GM19025 (cell line): ENCODE results near the gene MAB21L1.

Source experiments
- ATAC-seq: cut with Tn5 transposase; IDR thresholded peaks from one replicate; pipeline ENCODE4 v1.9.1; 2021; ENCODE audit warnings: mild to moderate bottlenecking, low read depth, moderate library complexity; ENCODE audit not compliant: unreplicated experiment

Gene MAB21L1

GRCh38 chr13:35480346-35480745, 3.9 kb upstream of the MAB21L1 start:
- ATAC-seq: no peak

DNA sequence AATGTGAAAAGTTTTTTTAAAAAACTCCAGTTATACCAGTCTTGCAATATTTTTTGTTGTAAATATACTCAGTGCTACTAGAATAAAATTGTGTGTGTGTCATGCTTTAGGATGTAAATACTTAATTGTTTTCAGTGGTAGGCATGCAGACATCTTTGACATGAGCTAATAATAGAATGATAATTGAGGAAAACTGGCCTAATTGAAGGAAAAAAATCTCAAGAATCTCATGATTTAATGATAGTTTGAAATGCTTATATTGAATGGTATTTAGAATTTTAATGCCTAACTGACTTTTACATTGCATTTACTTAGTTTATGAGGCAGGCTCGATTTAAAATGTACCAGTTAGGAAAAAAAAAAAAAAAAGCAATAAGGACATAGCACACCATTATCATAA, 3.2 kb upstream of the MAB21L1 start:
- no peak for ATAC-seq

GRCh38 chr13:35479038-35479492, 2.6 kb upstream of the MAB21L1 start:
- ATAC-seq: no peak

- no peak for ATAC-seq
Observed at GRCh38 chr13:35478271-35479037, 2.0 kb upstream of the MAB21L1 start.

- ATAC-seq: no peak
Observed at GRCh38 chr13:35477386-35477946, 977 bp upstream of the MAB21L1 start.

GRCh38 chr13:35475212-35475959, 1.1 kb downstream of the MAB21L1 start:
- no peak for ATAC-seq

DNA sequence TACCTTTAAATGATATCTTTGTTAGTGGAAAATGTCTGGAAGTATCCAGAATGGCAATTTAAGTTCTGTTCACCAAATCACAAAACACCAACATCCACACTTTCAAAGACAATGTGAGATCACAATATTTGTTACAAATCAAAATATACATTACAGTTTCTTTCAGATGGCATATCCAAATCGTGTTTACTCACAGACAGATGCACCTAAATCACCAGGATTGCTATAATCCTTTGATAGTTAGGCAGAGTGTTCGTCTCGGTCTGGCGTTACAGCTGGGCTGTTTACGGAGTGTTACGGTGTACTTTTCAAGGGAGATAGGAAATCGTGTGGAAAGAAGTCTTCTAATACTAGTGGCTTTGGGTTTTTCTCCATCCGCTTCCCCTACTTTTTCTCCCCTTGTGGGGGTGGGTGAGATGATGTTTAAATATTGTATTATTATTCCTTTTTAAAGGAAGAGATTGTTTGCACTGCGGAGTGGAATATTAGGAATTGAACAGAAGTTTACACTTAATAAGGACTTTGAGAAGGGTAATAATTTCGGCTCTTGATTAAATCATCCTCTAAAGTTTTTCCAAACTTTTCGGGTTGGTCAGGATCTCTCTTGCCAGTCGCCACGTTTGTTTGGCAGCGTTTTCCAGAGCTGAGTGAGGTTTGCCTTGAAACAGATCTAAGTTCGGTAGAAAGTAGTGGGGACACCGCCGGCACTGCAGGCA, 1.8 kb downstream of the MAB21L1 start:
- no peak for ATAC-seq

GRCh38 chr13:35473802-35474201, 2.7 kb downstream of the MAB21L1 start:
- no peak for ATAC-seq

DNA sequence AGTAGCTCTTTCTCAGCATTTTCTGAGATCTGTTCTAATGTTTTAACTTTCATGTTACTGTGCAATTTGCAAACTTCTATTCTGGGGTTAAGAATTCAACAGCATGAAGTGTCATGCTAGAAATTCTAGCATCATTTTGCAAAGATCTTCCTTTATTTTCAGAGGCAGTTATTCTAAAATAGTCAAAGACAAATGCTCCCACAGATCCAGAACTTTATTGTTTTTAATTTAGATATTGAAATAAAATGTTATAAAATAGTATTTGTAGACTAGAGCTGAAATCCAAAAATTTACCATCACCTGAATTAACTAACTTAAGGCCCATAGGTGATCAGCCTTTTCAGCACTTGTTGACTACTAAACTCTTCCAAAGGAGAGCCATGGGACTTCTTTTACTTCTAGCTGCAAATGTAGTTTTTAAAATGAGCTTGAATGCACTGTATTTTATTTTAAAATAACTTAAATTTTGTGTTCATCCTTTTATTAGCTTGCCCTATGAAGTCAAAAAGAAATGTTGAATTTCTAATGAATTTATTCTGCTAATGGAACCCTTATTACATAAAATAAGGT, 3.2 kb downstream of the MAB21L1 start:
- no peak for ATAC-seq

GRCh38 chr13:35472323-35472881, 4.1 kb downstream of the MAB21L1 start:
- no peak for ATAC-seq

DNA sequence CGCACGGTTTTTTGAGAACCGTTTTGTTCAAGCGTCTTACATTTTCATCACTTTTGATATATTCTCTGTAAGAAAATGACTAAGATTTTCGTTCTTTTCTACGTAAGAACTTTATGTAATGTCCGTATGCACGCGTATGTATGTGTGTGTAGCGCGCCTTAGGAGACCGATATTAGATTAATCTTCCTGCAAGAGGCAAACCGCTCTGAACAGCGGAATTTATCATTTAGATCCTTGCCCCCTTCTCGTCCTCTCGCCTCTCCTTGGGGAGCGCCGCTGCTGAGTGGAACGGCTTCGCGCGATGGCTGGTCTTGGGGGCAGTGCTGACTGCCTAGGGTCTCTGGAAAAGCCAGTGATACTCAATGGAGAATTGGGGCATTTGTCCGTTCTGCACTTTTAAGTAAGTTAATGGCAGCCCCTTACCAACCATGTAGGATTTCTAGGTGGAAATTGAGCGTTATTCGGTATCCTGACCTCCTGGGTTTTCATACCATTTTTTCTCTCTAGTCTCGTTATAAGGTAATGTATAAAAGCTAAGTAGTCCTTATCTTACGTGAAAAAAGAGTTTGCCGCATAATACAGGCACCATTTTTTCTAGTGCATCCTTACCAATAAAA, 4.7 kb downstream of the MAB21L1 start:
- no peak for ATAC-seq

DNA sequence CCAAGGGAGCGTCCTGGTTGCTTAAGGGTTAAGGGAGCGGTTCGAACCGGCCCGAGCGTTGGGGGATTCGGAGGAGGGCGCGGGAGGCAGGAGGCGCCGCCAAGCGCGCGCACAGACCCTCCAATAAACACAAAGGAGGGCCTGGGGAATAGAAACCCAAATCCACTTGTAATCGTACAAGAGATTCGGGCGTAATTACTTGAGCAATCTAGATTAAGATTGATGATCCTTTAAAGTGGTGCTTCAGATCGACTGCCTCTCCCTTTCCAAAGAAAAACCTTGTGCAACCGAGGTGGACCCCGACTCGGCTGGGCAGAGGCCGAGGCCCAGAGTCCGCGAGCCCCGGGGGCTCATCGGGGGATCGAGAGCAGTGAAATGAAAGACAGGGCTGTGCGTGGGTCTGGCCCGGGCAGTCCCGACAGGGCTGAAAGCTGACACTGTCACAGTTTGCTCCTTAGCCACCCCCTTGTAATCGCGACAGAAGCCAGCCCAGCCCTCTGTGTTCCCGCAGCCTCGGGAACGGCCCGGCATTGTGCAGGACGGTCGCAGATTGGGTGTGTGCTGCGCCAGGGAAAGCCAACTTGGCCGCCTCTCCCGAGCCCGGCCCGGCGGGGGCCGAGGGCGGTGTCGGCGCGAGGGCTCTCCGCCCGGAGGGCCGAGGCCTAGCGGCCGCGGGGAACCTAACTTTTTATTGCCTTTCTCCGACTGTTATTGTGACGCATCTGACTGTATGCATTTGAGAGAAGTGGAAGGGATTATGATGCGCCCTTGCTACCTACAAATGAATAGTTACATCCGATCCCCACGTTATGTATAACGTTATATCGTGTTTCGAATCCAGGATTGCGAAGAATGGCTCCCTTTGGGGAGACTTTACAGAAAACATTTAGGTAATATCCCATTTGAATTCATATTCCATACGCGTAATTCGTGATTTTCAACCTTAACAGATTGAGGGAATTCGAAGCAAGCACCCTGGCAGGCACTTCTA, 5.5 kb downstream of the MAB21L1 start:
- ATAC-seq: no peak

DNA sequence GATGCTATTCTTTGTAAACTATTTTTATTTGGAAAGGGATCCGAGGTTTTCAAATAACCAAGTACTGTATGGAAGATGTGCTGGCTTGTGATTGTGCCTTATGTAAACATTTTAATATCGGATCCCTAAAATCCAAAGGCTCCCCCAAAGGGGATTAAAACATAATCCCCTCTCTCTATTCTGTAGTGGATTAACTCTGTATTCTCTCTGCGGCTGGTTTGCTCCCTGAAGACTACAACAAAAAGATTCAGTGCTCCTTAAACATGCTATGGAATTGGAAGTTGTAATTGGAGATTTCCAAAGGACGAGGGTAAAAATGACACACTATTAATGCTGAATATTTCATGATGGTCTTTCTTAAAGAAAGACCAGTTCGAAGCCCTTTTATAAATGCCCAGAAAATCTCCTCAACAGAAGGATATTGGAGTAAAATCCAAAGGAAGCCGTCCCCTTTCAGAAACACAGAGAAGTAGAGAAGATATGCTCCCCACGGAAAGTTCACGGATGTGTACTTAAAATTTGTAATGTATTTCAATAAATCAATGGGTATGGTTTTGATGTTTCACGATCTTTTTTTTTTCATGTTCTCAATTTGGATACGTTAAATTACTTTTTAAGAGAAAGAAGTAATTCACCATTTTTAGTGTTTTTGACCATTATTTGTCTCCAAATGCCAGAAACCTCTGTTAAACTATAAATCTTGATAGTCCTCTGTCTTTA, 6.5 kb downstream of the MAB21L1 start:
- no peak for ATAC-seq

DNA sequence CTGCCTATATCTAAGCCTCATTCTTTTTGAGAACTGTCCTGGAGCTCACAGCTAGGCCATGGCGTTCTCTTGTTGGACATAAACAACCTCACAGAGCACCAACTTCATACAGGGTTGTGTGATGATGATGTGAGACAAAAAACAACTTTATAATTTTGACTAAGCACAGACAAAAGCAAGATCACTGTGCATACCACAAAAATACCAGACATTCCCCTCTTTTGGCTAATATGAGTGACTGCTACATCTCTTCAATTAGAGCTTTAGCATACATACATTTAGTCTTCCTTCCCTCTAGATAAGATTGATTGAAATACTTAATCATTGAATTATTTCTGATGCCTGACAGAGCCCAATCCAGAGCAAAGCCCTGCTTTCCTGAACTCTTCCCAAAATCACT, 8.3 kb downstream of the MAB21L1 start:
- no peak for ATAC-seq

DNA sequence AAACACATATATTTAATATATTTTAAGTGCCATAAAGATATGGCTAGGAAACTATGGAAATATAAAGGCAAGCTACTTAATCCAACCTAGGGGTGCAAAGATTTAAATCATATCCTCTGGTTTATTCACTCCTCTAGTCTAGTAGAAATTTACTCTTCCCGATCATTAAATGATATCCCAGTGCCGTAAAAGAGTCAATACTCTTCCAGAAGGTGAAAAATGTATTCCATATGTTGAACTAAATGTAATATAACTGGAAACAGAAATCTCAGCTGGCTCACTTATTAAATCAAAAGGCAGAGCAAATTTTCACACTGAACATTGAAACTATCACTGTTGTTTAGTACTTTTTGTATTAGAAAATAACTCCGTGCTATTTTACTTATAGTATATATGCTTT, 11.1 kb downstream of the MAB21L1 start:
- no peak for ATAC-seq

DNA sequence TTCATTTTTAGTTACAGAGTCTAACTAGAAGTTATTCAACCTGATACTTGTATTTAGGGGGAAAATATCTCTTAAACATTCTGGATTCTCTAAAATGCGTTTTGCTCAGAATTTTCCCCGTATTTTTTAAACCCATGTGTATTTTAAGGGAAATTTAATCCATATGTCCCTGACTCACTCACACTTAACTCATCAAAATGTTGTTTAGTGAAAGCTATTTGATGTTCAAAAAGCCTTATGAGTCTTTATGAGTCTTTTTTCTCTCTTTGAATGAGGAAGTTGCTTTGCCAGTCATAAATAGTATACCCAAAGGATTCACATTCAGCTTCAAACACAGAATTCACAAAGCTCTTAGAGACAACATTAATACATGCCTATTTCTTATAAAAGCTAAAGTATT, 16.4 kb downstream of the MAB21L1 start:
- ATAC-seq: no peak

- ATAC-seq: no peak
Observed at GRCh38 chr13:35457258-35457657, 19.2 kb downstream of the MAB21L1 start.

DNA sequence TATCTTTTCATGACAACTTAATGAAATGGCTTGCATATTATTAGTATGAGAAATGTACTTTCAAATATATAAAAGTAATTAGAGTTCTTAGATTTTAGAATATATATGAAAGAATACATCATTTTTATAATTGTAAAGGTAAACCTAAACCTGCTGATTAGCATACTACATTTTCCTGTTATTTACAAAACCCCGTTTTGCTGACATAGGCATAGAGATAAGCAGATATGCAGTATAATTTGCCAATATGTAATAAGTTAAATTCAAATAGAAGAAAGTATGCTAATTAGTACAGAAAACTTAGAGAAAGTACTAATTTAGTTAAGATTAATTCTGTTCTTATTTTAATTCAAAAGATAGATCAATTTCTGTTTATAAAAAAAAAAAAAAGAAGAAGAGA, 21.5 kb downstream of the MAB21L1 start:
- ATAC-seq: no peak
